K562 (cell line): ENCODE results near the gene ATM. TPM values are rescaled to one million over a fixed set of nuclear protein-coding genes. Genes with fewer than 3 reads are reported as not detected.

Experiments
- C11orf30 ChIP-seq: fragments of 450-650 bp; IDR thresholded peaks from 2 replicates; pipeline ENCODE4 v1.6.1; 2016; ENCODE audit warnings: low read depth, mild to moderate bottlenecking
- CREB5 ChIP-seq: fragments of 250-450 bp; sonication (Bioruptor Pico); IDR thresholded peaks from 2 replicates; pipeline ENCODE4 v1.5.0; 2020; ENCODE audit warnings: mild to moderate bottlenecking
- DLX4 ChIP-seq: fragments of 250-450 bp; sonication (Bioruptor Pico); IDR thresholded peaks from 2 replicates; pipeline ENCODE4 v1.6.1; 2021; ENCODE audit warnings: mild to moderate bottlenecking
- FOXP1 ChIP-seq: sonication (generic); formaldehyde crosslinking; IDR thresholded peaks from 2 replicates; pipeline ENCODE4 v1.8.0; 2022; ENCODE audit warnings: mild to moderate bottlenecking, missing genetic modification reagents
- KDM4B ChIP-seq, 2 experiments: fragments of 450-650 bp in 1 of 2; sonication (generic) in 1 of 2; IDR thresholded peaks; 2 replicates each; pipeline ENCODE4 v1.6.1; 2016 to 2017; ENCODE audit warnings: borderline replicate concordance in 2 of 2, antibody characterized with exemption in 1 of 2, low read depth in 1 of 2, mild to moderate bottlenecking in 1 of 2
- MCM3 ChIP-seq: fragments of 450-650 bp; IDR thresholded peaks from 2 replicates; pipeline ENCODE4 v1.6.1; 2016
- MYC ChIP-seq, 2 experiments: fragments of 250-450 bp in 1 of 2; sonication (Bioruptor Pico) in 1 of 2; IDR thresholded peaks; 2 replicates each; pipeline versions ENCODE4 v1.5.1 to v1.6.1; 2012 to 2021; ENCODE audit warnings: low read depth in 2 of 2, borderline replicate concordance in 1 of 2, improper control_type of control experiment in 1 of 2, low read length in 1 of 2, mild to moderate bottlenecking in 1 of 2, moderate library complexity in 1 of 2
- NFIC ChIP-seq: fragments of 450-650 bp; IDR thresholded peaks from 2 replicates; pipeline ENCODE4 v1.6.1; 2017; ENCODE audit warnings: mild to moderate bottlenecking, inconsistent platforms
- NONO ChIP-seq, 2 experiments: fragments of 200-400 bp in 1 of 2; fragments of 450-650 bp in 1 of 2; formaldehyde crosslinking in 1 of 2; IDR thresholded peaks; 2 replicates each; pipeline ENCODE4 v1.6.1; 2017; ENCODE audit warnings: low read depth in 2 of 2, mild to moderate bottlenecking in 2 of 2, moderate library complexity in 2 of 2, low read length in 1 of 2
- NUFIP1 ChIP-seq: fragments of 450-650 bp; IDR thresholded peaks from 2 replicates; pipeline ENCODE4 v1.6.1; 2018; ENCODE audit not compliant: partially characterized antibody
- PREB ChIP-seq: sonication (generic); formaldehyde crosslinking; IDR thresholded peaks from 2 replicates; pipeline ENCODE4 v1.8.1; 2023; ENCODE audit warnings: mild to moderate bottlenecking, missing genetic modification reagents
- RCOR1 ChIP-seq, 2 experiments: IDR thresholded peaks; 2 replicates each; pipeline ENCODE4 v1.6.1; 2012; ENCODE audit warnings: low read depth in 2 of 2, low read length in 2 of 2, borderline replicate concordance in 1 of 2, improper control_type of control experiment in 1 of 2
- UBTF ChIP-seq, 2 experiments: IDR thresholded peaks; 2 replicates each; pipeline ENCODE4 v1.6.1; 2012; ENCODE audit warnings: improper control_type of control experiment in 2 of 2, low read depth in 2 of 2, low read length in 2 of 2, borderline replicate concordance in 1 of 2
- ZNF282 ChIP-seq: sonication (generic); formaldehyde crosslinking; IDR thresholded peaks from 2 replicates; pipeline ENCODE4 v1.8.1; 2023; ENCODE audit warnings: missing genetic modification reagents
- polyA plus RNA-seq, 8 experiments: library from polyadenylated mRNA; depleted of rRNA in 4 of 8; stranded (reverse) in 5 of 8; unstranded in 3 of 8; fragments of >200 nt; fragmentation: Nextera tagmentation in 2 of 8; fragmentation: Illumina TruSeq in 1 of 8; extraction: Ambion mirVana in 2 of 8; extraction: Trizol in 1 of 8; gene quantifications; 2 replicates each; pipeline versions ENCODE4 v1.2.1 to v1.2.3, GENCODE V29; 2011 to 2014; ENCODE audit warnings: inconsistent platforms in 1 of 8, missing spikeins in 1 of 8
- total RNA-seq, 7 experiments: library from RNA; depleted of rRNA in 6 of 7; stranded (reverse); fragments of >200 nt in 6 of 7; fragmentation: Illumina TruSeq in 2 of 7; extraction: Trizol in 2 of 7; gene quantifications; 2 replicates each; pipeline versions ENCODE4 v1.2.1 to v1.2.3, GENCODE V29; 2011 to 2021; ENCODE audit warnings: low replicate concordance in 1 of 7
- TF ChIP-seq, protein P1 (sequence below): sonication (generic); formaldehyde crosslinking; IDR thresholded peaks from 2 replicates; pipeline ENCODE4 v1.8.1; 2023; ENCODE audit warnings: mild to moderate bottlenecking, missing genetic modification reagents
- TF ChIP-seq, protein P2 (sequence below), 2 experiments: IDR thresholded peaks; 2 replicates each; pipeline ENCODE4 v1.6.1; 2011; ENCODE audit warnings: borderline replicate concordance in 1 of 2, control low read depth in 1 of 2, low read depth in 1 of 2, low read length in 1 of 2, mild to moderate bottlenecking in 1 of 2, mixed read lengths in 1 of 2, moderate library complexity in 1 of 2; ENCODE audit not compliant: insufficient read depth in 1 of 2, insufficient read length in 1 of 2, poor library complexity in 1 of 2, severe bottlenecking in 1 of 2; ENCODE audit errors: extremely low read depth in 1 of 2

ATM gene
- total and polyA plus RNA-seq, 9 of the 15 experiments (the other 6 are each of a cell fraction or from before 2014, with no cell fraction given) = 8.3 to 46.8 (median 26.2) TPM

DNA sequence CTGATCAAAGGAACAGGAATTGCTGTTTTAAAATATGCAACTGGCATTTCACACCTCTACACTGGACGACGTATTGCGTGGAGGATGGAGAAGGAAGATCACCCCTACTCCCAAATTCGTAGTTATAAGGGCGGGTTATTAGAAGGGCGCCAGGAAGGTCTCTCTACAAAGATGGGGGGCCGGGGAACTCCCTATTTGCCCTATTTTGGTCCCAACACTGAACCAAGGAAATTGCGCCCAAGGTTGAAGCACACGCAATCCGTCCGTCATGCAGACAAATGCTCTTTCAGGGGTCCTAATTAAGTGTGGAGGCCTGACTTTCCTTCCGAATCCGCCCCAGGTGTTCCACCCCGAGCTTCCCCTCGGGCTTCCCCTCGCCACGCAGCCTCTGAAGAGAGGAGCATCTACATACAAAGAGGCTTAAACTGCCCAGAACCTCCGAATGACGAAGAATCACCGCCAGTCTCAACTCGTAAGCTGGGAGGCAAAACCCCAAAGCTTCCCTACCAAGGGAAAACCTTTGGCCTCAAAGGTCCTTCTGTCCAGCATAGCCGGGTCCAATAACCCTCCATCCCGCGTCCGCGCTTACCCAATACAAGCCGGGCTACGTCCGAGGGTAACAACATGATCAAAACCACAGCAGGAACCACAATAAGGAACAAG is 825 bp upstream of the ATM start (continued):
- TF ChIP-seq, protein P1, sequence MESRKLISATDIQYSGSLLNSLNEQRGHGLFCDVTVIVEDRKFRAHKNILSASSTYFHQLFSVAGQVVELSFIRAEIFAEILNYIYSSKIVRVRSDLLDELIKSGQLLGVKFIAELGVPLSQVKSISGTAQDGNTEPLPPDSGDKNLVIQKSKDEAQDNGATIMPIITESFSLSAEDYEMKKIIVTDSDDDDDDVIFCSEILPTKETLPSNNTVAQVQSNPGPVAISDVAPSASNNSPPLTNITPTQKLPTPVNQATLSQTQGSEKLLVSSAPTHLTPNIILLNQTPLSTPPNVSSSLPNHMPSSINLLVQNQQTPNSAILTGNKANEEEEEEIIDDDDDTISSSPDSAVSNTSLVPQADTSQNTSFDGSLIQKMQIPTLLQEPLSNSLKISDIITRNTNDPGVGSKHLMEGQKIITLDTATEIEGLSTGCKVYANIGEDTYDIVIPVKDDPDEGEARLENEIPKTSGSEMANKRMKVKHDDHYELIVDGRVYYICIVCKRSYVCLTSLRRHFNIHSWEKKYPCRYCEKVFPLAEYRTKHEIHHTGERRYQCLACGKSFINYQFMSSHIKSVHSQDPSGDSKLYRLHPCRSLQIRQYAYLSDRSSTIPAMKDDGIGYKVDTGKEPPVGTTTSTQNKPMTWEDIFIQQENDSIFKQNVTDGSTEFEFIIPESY = peak; percentile 0; the same call in 1 of the 2 replicates
- 0 out of 4 replicates have a peak, but pooled peaks of 1 of the 2 experiments have one; percentile 28 for TF ChIP-seq NONO (IDR thresholded peaks at IDR 0.05; ENCODE audit: low read depth in 2 of 2, low read length in 1 of 2)
- no peak for TF ChIP-seq RCOR1 (IDR thresholded peaks at IDR 0.05; ENCODE audit: borderline replicate concordance in 1 of 2, low read depth in 2 of 2, low read length in 2 of 2)
- TF ChIP-seq MCM3 = no peak
- no peak for TF ChIP-seq DLX4
- TF ChIP-seq PREB (CRISPR knock-in tag) = 0 out of 2 replicates have a peak, but pooled peaks have one; percentile 56
- no peak for TF ChIP-seq C11orf30
- no peak for TF ChIP-seq NUFIP1
- TF ChIP-seq CREB5 (CRISPR knock-in tag) = no peak
- TF ChIP-seq NFIC = peak; percentile 30; the same call in 1 of the 2 replicates
- no peak for TF ChIP-seq MYC (IDR thresholded peaks at IDR 0.05; ENCODE audit: low read depth, low read length)
- TF ChIP-seq MYC (CRISPR knock-in tag; IDR thresholded peaks at IDR 0.05; ENCODE audit: borderline replicate concordance, low read depth) = no peak
- TF ChIP-seq UBTF (IDR thresholded peaks at IDR 0.05; ENCODE audit: borderline replicate concordance in 1 of 2, low read depth in 2 of 2, low read length in 2 of 2) = peak in 1 of 2 experiments; percentile 16; a peak in 1 of 4 replicates
- no peak for TF ChIP-seq ZNF282 (CRISPR knock-in tag)
- TF ChIP-seq FOXP1 = peak; percentile 73
- 0 out of 4 replicates have a peak, but pooled peaks of 1 of the 2 experiments have one; percentile 12 for TF ChIP-seq KDM4B (IDR thresholded peaks at IDR 0.05; ENCODE audit: borderline replicate concordance in 2 of 2, low read depth in 1 of 2)
- TF ChIP-seq, protein P2, sequence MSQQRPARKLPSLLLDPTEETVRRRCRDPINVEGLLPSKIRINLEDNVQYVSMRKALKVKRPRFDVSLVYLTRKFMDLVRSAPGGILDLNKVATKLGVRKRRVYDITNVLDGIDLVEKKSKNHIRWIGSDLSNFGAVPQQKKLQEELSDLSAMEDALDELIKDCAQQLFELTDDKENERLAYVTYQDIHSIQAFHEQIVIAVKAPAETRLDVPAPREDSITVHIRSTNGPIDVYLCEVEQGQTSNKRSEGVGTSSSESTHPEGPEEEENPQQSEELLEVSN (IDR thresholded peaks at IDR 0.05; ENCODE audit: borderline replicate concordance in 1 of 2, extremely low read depth in 1 of 2, insufficient read depth in 1 of 2, insufficient read length in 1 of 2, low read depth in 1 of 2, low read length in 1 of 2, poor library complexity in 1 of 2, severe bottlenecking in 1 of 2) = peak in 1 of 2 experiments; percentile 94
